ENCODE measurements around the gene HS6ST1. TPM values are rescaled to one million over a fixed set of nuclear protein-coding genes. Genes with fewer than 3 reads are reported as not detected.

The HS6ST1 gene
- total RNA-seq, 2 experiments from 2014 or later = 7.1 to 8.7 TPM

DNA sequence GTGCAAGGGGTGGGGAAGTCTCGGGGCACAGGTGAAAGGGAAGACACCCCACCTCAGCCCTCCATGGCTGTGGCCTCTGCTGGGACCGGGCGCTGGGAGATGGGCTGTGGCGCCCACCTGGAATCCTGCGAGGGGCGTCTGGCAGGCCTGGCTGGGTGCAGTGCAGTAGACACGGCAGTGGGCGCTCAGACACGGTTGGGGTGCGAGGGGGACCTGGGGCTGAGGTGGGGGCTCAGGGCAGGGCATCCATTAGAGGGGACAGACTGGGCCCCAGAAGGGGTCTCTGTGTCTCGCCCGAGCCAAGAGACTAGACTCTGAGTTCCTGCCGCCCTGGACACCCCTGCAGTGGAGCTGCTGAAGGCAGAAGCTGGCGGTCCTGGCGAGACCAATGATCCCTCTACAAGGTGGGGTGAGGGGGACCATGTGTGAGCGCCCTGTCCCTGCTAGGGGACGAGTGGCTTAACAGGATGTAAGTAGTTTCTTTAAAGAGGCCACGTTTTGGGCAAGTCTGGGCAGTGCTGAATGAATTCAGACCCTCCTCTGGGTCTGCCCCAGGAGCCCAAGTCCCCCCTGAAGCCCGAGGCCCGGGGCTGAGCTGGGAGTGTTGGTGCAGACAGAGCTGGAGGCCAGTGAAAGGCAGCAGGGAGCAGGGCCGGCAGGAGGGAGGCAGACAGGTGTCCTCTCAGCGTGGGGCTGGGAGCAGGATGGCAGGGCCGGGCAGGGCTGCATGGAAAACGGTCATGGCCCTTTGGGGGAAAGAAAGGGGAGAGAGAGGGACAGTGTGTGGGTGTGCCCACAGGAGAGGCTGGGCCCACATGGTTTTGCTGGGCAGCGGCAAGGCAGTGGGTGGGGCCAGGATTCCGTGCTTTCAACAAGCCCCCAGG is 57.2 kb downstream of the HS6ST1 start:
- ATAC-seq (ENCODE audit: poor library complexity) (no peak), DNase-seq (no peak)
- H3K9me3 ChIP-seq (ENCODE audit: control insufficient read depth in 1 of 2, insufficient read depth in 1 of 2, low read length in 2 of 2) = peaks cover 0 to 22% of the 10 kb centered on the region in 2 experiments
- H3K36me3 ChIP-seq (ENCODE audit: insufficient read depth, low read length) = no peaks in the 10 kb centered on the region
- CTCF ChIA-PET = no interaction called here
- TF ChIP-seq, protein P1, sequence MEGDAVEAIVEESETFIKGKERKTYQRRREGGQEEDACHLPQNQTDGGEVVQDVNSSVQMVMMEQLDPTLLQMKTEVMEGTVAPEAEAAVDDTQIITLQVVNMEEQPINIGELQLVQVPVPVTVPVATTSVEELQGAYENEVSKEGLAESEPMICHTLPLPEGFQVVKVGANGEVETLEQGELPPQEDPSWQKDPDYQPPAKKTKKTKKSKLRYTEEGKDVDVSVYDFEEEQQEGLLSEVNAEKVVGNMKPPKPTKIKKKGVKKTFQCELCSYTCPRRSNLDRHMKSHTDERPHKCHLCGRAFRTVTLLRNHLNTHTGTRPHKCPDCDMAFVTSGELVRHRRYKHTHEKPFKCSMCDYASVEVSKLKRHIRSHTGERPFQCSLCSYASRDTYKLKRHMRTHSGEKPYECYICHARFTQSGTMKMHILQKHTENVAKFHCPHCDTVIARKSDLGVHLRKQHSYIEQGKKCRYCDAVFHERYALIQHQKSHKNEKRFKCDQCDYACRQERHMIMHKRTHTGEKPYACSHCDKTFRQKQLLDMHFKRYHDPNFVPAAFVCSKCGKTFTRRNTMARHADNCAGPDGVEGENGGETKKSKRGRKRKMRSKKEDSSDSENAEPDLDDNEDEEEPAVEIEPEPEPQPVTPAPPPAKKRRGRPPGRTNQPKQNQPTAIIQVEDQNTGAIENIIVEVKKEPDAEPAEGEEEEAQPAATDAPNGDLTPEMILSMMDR (IDR thresholded peaks at IDR 0.05) = no peak
- Mint-ChIP-seq H3K9me3 (no peaks in the 10 kb centered on the region), H3K4me3 (no peak overlapping the region), H3K27me3 (no peaks in the 10 kb centered on the region), H3K36me3 (ENCODE audit: low read depth) (no peaks in the 10 kb centered on the region), H3K27ac (no peak overlapping the region), H3K4me1 (ENCODE audit: low read depth) (no peaks in the 10 kb centered on the region)
- no peak overlapping the region for H3K4me3 ChIP-seq (ENCODE audit: low read length)
- POLR2A ChIA-PET = no interaction called here
- intact Hi-C loops (cut with DNase I, micrococcal nuclease) = no loop called here
- H3K27me3 ChIP-seq (ENCODE audit: control insufficient read depth in 1 of 2, insufficient read depth in 2 of 2, low read length in 2 of 2) = no peaks in the 10 kb centered on the region
- no peak overlapping the region for H3K27ac ChIP-seq (ENCODE audit: low read depth in 1 of 2, low read length in 2 of 2)
- no peaks in the 10 kb centered on the region for H3K4me1 ChIP-seq (ENCODE audit: insufficient read depth, low read length)

GRCh38 chr2:128260239-128261138 is 58.2 kb downstream of the HS6ST1 start:
- Mint-ChIP-seq H3K9me3 (no peaks in the 10 kb centered on the region), H3K4me1 (ENCODE audit: low read depth) (no peaks in the 10 kb centered on the region), H3K27ac (no peak overlapping the region), H3K36me3 (ENCODE audit: low read depth) (no peaks in the 10 kb centered on the region), H3K4me3 (no peak overlapping the region), H3K27me3 (no peaks in the 10 kb centered on the region)
- ATAC-seq (ENCODE audit: poor library complexity) (no peak), DNase-seq (peak in 1 of 14 experiments; percentile 21)
- H3K4me1 ChIP-seq (ENCODE audit: insufficient read depth, low read length) = no peaks in the 10 kb centered on the region
- H3K9me3 ChIP-seq (ENCODE audit: control insufficient read depth in 1 of 2, insufficient read depth in 1 of 2, low read length in 2 of 2) = peaks cover 0 to 22% of the 10 kb centered on the region in 2 experiments
- H3K27ac ChIP-seq (ENCODE audit: low read depth in 1 of 2, low read length in 2 of 2) = no peak overlapping the region
- ChIA-PET CTCF (interaction anchor here (1.1 kb wide), 1 partner anchor 32 kb away, joined by 3 read pairs; no protein-coding TSS in a partner anchor), POLR2A (no interaction called here)
- H3K36me3 ChIP-seq (ENCODE audit: insufficient read depth, low read length) = no peaks in the 10 kb centered on the region
- intact Hi-C loops (cut with DNase I, micrococcal nuclease) = no loop called here
- no peak overlapping the region for H3K4me3 ChIP-seq (ENCODE audit: low read length)
- H3K27me3 ChIP-seq (ENCODE audit: control insufficient read depth in 1 of 2, insufficient read depth in 2 of 2, low read length in 2 of 2) = no peaks in the 10 kb centered on the region
- TF ChIP-seq, protein P1 (IDR thresholded peaks at IDR 0.05) = no peak

- Histone ChIP-seq H3K36me3 (ENCODE audit: insufficient read depth, low read length) (no peaks in the 10 kb centered on the region), H3K4me1 (ENCODE audit: insufficient read depth, low read length) (no peaks in the 10 kb centered on the region), H3K4me3 (ENCODE audit: low read length) (no peak overlapping the region), H3K9me3 (ENCODE audit: control insufficient read depth in 1 of 2, insufficient read depth in 1 of 2, low read length in 2 of 2) (peaks cover 0 to 25% of the 10 kb centered on the region in 2 experiments), H3K27me3 (ENCODE audit: control insufficient read depth in 1 of 2, insufficient read depth in 2 of 2, low read length in 2 of 2) (no peaks in the 10 kb centered on the region), H3K27ac (ENCODE audit: low read depth in 1 of 2, low read length in 2 of 2) (no peak overlapping the region)
- no peaks in the 10 kb centered on the region for H3K27me3 Mint-ChIP-seq
- ChIA-PET POLR2A (no interaction called here), CTCF (interaction anchor here (1.1 kb wide), 1 partner anchor 31 kb away, joined by 3 read pairs; no protein-coding TSS in a partner anchor)
- no peak for DNase-seq
- intact Hi-C loops (cut with DNase I, micrococcal nuclease) = no loop called here
- no peak for ATAC-seq (ENCODE audit: poor library complexity)
- TF ChIP-seq, protein P1 (IDR thresholded peaks at IDR 0.05) = no peak
- H3K36me3 Mint-ChIP-seq (ENCODE audit: low read depth) = no peaks in the 10 kb centered on the region
- no peak overlapping the region for H3K27ac Mint-ChIP-seq
- H3K4me1 Mint-ChIP-seq (ENCODE audit: low read depth) = no peaks in the 10 kb centered on the region
- no peaks in the 10 kb centered on the region for H3K9me3 Mint-ChIP-seq
- H3K4me3 Mint-ChIP-seq = no peak overlapping the region
Measured at GRCh38 chr2:128259585-128259984, 59.1 kb downstream of the HS6ST1 start.
